Esophagus squamous epithelium (tissue), 5 donors: ENCODE results near the gene SLC25A29. TPM values are rescaled to one million over a fixed set of nuclear protein-coding genes. Genes with fewer than 3 reads are reported as not detected.
"Not testable (repeated sequence)": the region's sequence is repeated elsewhere in the genome, so short reads cannot be mapped to it uniquely, and the experiment has no call there.

Experiments used
- DNase-seq: peaks from one replicate; lab custom pipeline; 2025; lab: John Stamatoyannopoulos, UW
- H3K27ac ChIP-seq, 4 donors: fragments of 200-600 bp; sonication (generic); one replicate each; pipeline ENCODE4 v1.5.1; 2016 to 2019; ENCODE audit warnings: mild to moderate bottlenecking in 1 of 4
- H3K27me3 ChIP-seq, 4 donors: fragments of 200-600 bp; sonication (generic); 1 replicate in 3 of 4; 2 replicates in 1 of 4; pipeline versions ENCODE4 v1.5.1 to v1.6.0; 2017 to 2021; ENCODE audit warnings: antibody characterized with exemption in 1 of 4
- H3K36me3 ChIP-seq, 3 donors: fragments of 200-600 bp; sonication (generic); one replicate each; pipeline ENCODE4 v1.5.1; 2016 to 2019
- H3K4me1 ChIP-seq, 3 donors: fragments of 200-600 bp; sonication (generic); one replicate each; pipeline ENCODE4 v1.5.1; 2017 to 2019
- H3K4me3 ChIP-seq, 4 donors: fragments of 200-600 bp; sonication (generic); 1 replicate in 3 of 4; 2 replicates in 1 of 4; pipeline ENCODE4 v1.5.1; 2016 to 2019; ENCODE audit warnings: mild to moderate bottlenecking in 2 of 4, moderate library complexity in 1 of 4
- H3K9me3 ChIP-seq, 3 donors: fragments of 200-600 bp; sonication (generic); one replicate each; pipeline ENCODE4 v1.5.1; 2016 to 2019
- CTCF ChIP-seq, 6 experiments: fragments of 450-650 bp in 4 of 6; fragments of 200-600 bp in 2 of 6; sonication (generic) in 2 of 6; IDR thresholded peaks; one replicate each; pipeline ENCODE4 v1.5.1; 2016 to 2019; ENCODE audit warnings: antibody characterized with exemption in 6 of 6, mild to moderate bottlenecking in 4 of 6, moderate library complexity in 4 of 6
- POLR2A ChIP-seq, 4 donors: fragments of 450-650 bp; IDR thresholded peaks; one replicate each; pipeline ENCODE4 v1.6.1; 2017; ENCODE audit warnings: antibody characterized with exemption in 4 of 4, mild to moderate bottlenecking in 4 of 4, moderate library complexity in 3 of 4
- WGBS, 2 donors: methylation state at CpG; one replicate each; pipeline ENCODE4 v1.1.5; 2018; 5-methylcytosine and 5-hydroxymethylcytosine counted together
- intact Hi-C: fragments of 100-400 bp; cut with DNase I; formaldehyde crosslinking; loops from one replicate; pipeline ENCODE4 v1.15.0; 2022
- total RNA-seq, 4 donors: library from RNA; depleted of rRNA; stranded (reverse); fragments of >200 nt; gene quantifications; one replicate each; pipeline ENCODE4 v1.1.0, GENCODE V29; 2016
- donor health status: DM: yes; HTN: yes; CAD: no.

Gene SLC25A29
- total RNA-seq, 4 donors from 2014 or later = 23.3 to 64.3 (median 55.6) TPM

GRCh38 chr14:100348253-100348729 lies 42.0 kb upstream of the SLC25A29 start:
- no peaks in the 10 kb centered on the region for H3K9me3 ChIP-seq
- H3K27me3 ChIP-seq = no peaks in the 10 kb centered on the region
- intact Hi-C loops = no loop called here
- 88 to 100% methylated on average over 4 to 6 of the region's 12 CpGs for WGBS, 2 donors
- H3K4me3 ChIP-seq = no peak overlapping the region
- no peaks in the 10 kb centered on the region for H3K4me1 ChIP-seq
- no peak for DNase-seq
- H3K27ac ChIP-seq = no peak overlapping the region
- peaks cover 11 to 74% (median 12%) of the 10 kb centered on the region in 3 donors for H3K36me3 ChIP-seq
- no peak for TF ChIP-seq POLR2A (IDR thresholded peaks at IDR 0.05)
- no peak for TF ChIP-seq CTCF (IDR thresholded peaks at IDR 0.05)

GRCh38 chr14:100346306-100347091 lies 40.3 kb upstream of the SLC25A29 start:
- 90 to 94% methylated on average over 5 to 8 of the region's 12 CpGs for WGBS, 2 donors
- no peaks in the 10 kb centered on the region for H3K9me3 ChIP-seq
- no peak for TF ChIP-seq POLR2A (IDR thresholded peaks at IDR 0.05)
- intact Hi-C loops = no loop called here
- H3K4me1 ChIP-seq = peaks cover 2 to 10% (median 9%) of the 10 kb centered on the region in 3 donors
- no peak for DNase-seq
- H3K36me3 ChIP-seq = peaks cover 5 to 71% (median 7%) of the 10 kb centered on the region in 3 donors
- no peaks in the 10 kb centered on the region for H3K27me3 ChIP-seq
- no peak overlapping the region for H3K27ac ChIP-seq
- H3K4me3 ChIP-seq = no peak overlapping the region

GRCh38 chr14:100345711-100346110 lies 39.5 kb upstream of the SLC25A29 start:
- no peak for TF ChIP-seq CTCF (IDR thresholded peaks at IDR 0.05)
- TF ChIP-seq POLR2A (IDR thresholded peaks at IDR 0.05) = no peak
- Histone ChIP-seq H3K27ac (no peak overlapping the region), H3K9me3 (no peaks in the 10 kb centered on the region), H3K36me3 (peaks cover 3 to 63% (median 7%) of the 10 kb centered on the region in 3 donors), H3K4me1 (peaks cover 6 to 18% (median 15%) of the 10 kb centered on the region in 3 donors), H3K27me3 (no peaks in the 10 kb centered on the region), H3K4me3 (no peak overlapping the region)
- WGBS, 2 donors = 79 to 100% methylated on average over 1 to 3 of the region's 17 CpGs
- no peak for DNase-seq
- intact Hi-C loops = no loop called here

- DNase-seq, H3K27ac ChIP-seq, intact Hi-C loops, H3K27me3 ChIP-seq, H3K9me3 ChIP-seq, H3K4me3 ChIP-seq: not testable (repeated sequence)
- no CpG with 5 or more reads among the region's 35 CpGs for WGBS, 2 donors
- Histone ChIP-seq H3K36me3 (peaks cover 0 to 60% (median 7%) of the 10 kb centered on the region in 3 donors), H3K4me1 (peaks cover 6 to 26% (median 21%) of the 10 kb centered on the region in 3 donors)
Measured at GRCh38 chr14:100344657-100345056, 38.4 kb upstream of the SLC25A29 start.

GRCh38 chr14:100342826-100343225 lies 36.6 kb upstream of the SLC25A29 start:
- H3K4me3 ChIP-seq, H3K27ac ChIP-seq, H3K27me3 ChIP-seq, DNase-seq, intact Hi-C loops, H3K9me3 ChIP-seq: not testable (repeated sequence)
- peaks cover 0 to 57% (median 7%) of the 10 kb centered on the region in 3 donors for H3K36me3 ChIP-seq
- H3K4me1 ChIP-seq = peaks cover 6 to 26% (median 21%) of the 10 kb centered on the region in 3 donors
- WGBS, 2 donors = 95 to 96% methylated on average over 7 to 11 of the region's 12 CpGs

- H3K27me3 ChIP-seq = no peaks in the 10 kb centered on the region
- H3K4me3 ChIP-seq = no peak overlapping the region
- peaks cover 6 to 26% (median 21%) of the 10 kb centered on the region in 3 donors for H3K4me1 ChIP-seq
- H3K9me3 ChIP-seq = no peaks in the 10 kb centered on the region
- TF ChIP-seq POLR2A (IDR thresholded peaks at IDR 0.05) = no peak
- no peak for TF ChIP-seq CTCF (IDR thresholded peaks at IDR 0.05)
- H3K27ac ChIP-seq = peak overlapping the region in 3 of 4 donors; percentile 42 to 68 (median 46)
- peaks cover 0 to 57% (median 10%) of the 10 kb centered on the region in 3 donors for H3K36me3 ChIP-seq
- no peak for DNase-seq
- intact Hi-C loops = no loop called here
- WGBS, 2 donors = 91 to 95% methylated on average over 7 to 11 of the region's 11 CpGs
Measured at GRCh38 chr14:100342195-100342594, 36.0 kb upstream of the SLC25A29 start.
